CMK (cell line): ENCODE results near the gene SLC25A3.
"Not testable (repeated sequence)": the region's sequence is repeated elsewhere in the genome, so short reads cannot be mapped to it uniquely, and the experiment has no call there.

ENCODE experiments used
- DNase-seq: peaks from one replicate; pipeline ENCODE4 v3.0.0-alpha.2; 2010; ENCODE audit warnings: low read depth

SLC25A3 gene

DNA sequence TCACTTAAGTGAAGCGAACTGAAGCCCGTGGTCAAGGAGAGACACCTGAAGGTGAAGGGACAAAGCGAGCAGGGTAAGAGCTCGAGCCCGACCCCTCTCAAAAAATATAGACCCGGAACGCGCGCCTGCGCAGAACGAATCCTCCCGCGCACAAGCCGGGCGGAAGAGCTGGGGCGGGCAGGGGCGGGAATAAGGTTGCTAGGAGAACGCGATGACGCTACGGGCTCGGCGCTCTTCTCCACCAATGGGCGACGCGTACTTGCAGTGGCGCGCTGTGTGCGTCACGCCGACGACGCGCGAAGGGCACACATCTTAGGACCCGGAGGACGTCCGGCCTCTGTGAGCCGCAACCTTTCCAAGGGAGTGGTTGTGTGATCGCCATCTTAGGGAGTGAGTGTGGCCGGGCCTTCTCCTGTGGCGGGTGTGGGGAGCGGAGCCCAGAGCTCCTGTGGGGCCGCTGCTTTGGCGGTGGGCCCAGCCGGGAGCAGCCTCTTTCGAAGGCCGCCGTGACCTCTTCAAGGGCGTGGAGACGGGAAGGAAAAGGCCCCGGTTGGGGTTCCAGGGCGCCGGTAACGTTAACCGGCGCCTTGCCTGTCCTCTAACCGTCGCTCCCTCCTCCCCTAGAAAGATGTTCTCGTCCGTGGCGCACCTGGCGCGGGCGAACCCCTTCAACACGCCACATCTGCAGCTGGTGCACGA is at the start of gene SLC25A3:
Gene SLC25A3, plus strand, starts transcription at position 336 of the 699 bp plus-strand sequence. Its CDS starts 293 bp downstream, at position 629.
- peak; percentile 95 for DNase-seq

DNA sequence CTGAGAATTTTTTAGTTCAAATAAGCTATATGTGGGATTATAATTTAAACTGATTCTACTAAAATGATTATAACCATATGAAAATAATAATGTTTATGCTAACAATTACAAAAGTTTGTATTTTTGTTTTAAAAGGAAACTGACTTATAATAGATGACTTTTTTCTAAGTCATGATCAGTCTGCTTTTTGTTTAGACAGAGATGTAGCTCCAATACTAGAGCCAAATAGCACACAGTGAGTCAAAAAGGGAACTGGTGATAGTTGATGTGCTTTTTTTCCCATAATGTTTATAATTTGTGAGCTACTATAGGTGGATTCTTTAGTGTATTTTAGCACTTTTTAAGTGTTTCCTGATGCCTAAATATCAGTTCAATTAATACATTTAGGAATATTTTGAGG is 49.8 kb upstream of the SLC25A3 start:
- no peak for DNase-seq

DNA sequence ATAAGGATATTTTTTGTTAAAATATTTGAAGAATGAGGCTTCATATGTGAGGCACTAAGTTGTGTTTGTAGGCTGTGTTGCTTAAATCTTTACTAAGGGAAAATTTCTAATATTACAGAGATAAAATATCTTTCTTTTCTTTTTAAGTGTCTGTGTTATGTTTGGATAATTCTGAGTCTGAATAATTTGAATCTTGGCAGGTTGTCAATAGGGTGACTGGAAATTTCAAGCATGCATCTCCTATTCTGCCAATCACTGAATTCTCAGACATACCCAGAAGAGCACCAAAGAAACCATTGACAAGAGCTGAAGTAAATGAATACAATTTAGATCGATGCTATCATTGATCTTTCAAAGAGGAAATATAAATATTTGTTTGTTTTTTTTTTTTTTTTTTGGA is 48.7 kb upstream of the SLC25A3 start:
- DNase-seq: no peak

DNA sequence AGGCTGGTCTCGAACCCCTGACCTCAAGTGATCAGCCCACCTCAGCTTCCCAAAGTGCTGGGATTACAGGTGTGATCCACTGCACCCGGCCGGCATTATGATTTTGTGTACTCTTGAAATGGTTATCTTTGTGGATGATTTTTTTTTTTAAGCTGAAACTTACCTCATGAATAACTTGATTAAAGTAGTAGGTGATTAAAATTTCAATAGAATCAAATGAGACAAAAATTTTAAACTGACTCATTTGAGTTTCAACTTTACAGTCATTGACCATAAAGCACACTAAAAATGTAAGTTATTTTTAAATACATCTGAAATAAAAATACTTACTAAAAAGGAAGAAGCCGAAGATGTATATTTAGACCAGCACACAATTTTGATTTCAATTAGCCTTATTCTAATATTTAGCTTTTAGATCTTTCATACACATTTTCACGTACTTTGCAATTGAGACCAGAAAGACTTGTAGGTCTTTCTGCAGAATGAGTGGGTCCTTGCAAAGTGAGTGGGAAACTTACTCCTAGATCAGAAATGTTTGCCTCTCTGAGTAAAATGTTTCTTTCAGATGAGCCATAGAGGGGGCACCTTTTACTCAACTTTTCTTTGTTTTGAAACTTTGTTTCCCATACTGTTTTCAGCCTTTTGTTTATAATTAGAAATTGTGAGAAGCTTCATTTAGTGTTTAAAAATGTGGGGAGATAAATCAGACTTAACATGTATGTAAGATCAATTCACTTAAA is 43.9 kb upstream of the SLC25A3 start:
- no peak for DNase-seq

DNA sequence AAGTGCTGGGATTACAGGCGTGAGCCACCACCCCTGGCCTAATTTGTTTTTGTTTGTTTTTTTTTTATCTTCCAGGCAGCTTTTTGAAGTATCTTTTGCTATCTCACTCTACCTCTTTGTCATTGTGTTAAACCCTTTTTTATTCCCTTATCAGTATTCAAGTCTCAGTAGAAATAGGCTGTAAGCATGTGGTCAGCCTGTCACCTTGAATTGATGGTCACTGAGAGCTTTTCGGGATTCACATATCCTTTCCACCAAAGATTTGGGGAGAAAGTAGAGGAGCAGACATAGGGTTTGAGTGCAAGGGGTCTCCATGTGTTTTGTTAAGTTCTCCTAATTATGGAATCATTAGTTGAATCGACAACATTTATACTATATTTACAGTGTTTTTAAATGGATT is 41.7 kb upstream of the SLC25A3 start:
- DNase-seq: no peak

DNA sequence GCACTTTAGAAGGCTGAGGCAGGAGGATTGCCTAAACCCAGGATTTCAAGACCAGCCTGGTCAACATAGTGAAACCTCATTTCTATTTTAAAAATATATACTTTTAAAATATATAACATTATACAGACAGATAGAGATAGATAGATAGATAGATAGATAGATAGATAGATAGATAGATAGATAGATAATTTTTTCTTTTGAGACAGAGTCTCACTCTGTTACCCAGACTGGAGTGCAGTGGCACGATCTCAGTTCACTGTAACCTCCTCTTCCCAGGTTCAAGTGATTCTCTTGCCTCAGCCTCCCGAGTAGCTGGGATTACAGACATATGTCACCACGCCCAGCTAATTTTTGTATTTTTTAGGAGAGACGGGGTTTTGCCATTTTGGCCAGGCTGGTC is 35.4 kb upstream of the SLC25A3 start:
- not testable (repeated sequence) for DNase-seq

DNA sequence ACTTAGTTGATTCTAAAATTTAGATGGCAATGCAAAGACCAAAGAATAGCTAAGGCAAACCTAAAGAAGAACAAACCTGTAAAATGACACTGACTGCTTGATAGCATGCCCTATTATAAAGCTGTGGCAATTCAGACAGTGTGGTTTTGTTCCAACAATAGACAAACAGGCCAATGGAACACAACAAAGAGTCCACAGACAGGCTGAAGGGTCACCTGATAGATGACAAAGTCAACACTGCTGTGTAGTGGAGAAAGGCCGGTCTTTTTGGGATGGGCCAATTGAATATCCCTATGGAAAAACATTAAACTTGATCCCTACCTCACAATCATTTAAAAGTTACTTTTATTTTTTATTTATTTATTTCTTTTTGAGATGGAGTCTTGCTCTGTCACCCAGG is 33.8 kb upstream of the SLC25A3 start:
- DNase-seq: no peak

DNA sequence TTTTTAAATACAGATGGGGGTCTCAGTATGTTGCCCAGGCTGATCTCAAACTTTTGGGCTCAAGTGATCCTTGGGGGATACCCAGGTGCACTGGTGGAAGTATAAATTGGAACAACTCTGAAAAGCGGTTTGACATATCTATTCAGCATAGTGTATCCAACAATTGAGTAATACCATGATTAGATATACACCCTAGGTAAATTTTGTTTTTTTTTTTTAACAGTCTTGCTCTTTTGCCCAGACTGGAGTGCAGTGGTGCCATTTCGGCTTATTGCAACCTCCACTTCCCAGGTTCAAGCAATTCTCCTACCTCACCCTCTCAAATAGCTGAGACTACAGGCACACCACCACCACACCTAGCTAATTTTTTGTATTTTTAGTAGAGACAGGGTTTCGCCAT is 31.6 kb upstream of the SLC25A3 start:
- DNase-seq: no peak

DNA sequence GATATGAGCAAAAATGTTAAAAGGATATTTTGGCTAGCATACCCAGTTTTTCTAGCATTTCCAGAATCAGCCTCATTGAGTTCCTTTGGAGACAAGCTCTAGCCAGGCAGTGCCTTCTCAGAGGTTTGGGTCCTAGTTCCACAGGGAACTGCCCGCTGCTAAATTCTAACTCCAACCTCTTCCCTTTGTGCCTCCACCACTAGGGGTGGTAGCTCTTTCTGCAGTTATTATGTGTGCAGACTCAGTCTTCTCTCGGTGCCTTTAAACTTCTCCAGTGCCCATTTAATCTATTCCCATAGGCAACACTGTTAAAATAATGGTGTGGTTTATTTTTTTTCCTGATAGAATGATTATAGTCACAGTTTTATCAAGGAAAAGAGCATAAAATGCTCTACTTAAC is 21.5 kb upstream of the SLC25A3 start:
- no peak for DNase-seq

DNA sequence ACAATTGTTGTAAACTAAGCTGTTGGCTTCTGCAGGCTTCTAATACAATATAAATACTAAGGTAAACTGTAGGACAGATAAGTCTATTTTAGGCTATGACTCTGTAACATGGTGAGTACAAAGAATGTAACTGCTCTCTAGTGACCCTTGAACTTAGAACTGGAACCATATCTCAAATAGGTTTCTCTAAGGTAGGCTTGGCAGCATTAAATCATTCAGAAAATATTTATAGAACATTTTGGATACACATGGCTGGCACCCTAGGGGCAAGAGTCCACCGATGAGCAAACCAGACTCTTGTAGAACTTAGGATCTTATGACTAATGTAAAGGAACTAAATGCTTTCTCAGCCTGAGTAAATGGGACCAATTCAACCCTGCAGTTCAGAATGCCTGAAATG is 19.4 kb upstream of the SLC25A3 start:
- DNase-seq: no peak

DNA sequence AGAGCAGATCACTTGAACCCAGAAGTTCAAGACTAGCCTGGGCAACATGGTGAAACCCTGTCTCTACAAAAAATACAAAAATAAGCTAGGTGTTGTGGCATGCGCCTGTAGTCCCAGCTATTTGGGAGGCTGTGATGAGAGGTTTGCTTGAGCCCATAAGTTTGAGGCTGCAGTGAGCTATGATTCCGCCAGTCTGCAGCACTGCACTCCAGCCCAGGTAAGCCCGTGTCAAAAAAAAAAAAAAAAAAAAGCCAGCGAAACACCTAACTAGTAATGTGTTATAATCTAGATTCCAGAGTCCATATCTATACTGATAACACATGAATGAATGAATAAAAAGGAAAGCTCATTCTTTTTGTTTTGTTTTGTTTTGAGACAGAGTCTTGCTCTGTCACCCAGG is 18.5 kb upstream of the SLC25A3 start:
- no peak for DNase-seq

DNA sequence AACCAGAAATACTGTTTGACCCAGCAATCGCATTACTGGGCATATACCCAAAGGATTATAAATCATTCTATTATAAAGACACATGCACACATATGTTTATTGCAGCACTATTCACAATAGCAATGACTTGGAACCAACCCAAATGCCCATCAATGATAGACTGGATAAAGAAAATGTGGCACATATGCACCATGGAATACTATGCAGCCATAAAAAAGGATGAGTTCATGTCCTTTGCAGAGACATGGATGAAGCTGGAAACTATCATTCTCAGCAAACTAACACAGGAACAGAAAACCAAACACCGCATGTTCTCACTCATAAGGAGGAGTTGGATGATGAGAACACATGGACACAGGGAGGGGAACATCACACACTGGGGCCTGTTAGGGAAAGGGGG is 16.7 kb upstream of the SLC25A3 start:
- not testable (repeated sequence) for DNase-seq

DNA sequence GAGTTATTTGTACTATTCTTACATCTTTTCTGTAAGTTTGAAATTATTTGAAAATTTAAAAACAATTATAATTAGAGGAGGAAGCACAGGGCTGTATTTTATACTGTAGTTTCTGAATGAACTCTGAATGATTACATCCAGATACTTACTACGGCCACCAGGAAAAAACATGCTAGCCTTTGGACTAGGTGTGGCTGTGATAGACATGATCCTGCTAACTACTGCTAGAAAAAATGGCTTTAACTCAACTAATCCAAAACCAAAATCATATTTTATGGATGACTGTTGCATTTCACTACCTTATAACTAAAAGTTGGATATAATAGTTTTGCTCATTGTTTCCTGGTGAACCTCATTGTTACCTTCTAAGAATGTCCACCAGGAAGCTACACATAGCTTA is 15.1 kb upstream of the SLC25A3 start:
- DNase-seq: no peak

DNA sequence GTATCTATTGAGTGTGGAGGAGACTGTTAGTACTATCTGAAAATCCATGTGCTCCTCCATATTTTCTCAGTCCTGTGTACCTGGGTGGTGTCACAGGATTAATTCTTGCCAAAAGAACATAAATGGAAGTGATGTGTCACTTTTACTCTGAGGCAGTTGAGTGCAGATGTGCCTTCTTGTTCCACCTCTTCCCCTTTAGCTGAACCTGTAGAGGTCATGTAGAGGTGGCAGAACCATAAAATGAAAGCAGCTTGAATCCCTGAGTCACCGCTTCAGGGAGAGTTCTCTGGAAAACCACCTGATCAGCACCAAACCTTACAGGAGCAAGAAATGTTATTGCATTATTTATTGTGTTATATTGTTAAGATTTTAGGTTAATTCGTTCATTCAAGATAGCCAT is 14.7 kb upstream of the SLC25A3 start:
- no peak for DNase-seq

DNA sequence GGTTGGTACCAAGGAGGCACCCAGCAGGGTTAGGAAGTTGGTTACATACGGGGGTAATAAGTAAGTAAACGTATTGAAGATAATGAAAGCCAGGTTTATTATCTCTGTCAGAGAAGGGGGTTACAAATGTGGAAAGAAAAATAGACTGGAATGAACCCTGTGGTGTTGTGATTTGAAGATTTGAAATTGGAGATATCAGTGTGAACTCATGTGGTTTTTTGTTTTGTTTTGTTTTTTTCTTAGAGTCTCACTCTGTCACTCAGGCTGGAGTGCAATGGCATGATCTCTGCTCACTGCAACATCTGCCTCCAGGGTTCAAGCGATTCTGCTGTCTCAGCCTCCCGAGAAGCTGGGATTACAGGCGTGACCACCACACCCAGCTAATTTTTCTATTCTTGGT is 14.1 kb upstream of the SLC25A3 start:
- no peak for DNase-seq

DNA sequence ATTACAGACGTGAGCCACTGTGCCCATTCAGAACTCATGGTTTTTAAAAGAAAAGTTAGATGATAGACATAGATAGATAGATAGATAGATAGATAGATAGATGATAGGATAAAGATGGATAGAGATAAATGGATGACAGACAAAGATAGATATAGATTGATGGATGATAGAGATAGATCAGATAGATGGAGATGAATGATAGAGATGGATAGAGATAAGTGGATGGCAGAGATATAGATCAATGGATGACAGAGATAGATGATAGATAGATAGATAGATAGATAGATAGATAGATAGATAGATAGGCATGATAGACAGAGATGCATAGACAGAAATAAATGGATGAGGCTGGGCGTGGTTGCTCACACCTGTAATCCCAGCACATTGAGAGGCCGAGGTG is 13.7 kb upstream of the SLC25A3 start:
- no peak for DNase-seq

DNA sequence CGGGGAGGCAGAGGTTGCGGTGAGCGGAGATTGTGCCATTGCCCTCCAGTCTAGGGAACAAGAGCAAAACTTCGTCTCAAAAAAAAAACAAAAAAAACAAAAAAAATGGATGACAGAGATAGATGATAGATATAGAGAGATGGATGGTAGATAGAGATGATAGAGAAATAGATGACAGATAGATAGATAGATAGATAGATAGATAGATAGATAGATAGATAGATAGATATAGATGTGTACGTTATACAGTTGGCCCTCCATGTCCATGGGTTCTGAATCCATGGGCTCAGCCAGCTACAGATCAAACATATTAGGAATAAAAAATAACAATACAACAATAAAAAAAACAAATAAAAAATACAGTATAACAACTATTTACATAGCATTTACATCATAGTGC is 12.8 kb upstream of the SLC25A3 start:
- DNase-seq: no peak

DNA sequence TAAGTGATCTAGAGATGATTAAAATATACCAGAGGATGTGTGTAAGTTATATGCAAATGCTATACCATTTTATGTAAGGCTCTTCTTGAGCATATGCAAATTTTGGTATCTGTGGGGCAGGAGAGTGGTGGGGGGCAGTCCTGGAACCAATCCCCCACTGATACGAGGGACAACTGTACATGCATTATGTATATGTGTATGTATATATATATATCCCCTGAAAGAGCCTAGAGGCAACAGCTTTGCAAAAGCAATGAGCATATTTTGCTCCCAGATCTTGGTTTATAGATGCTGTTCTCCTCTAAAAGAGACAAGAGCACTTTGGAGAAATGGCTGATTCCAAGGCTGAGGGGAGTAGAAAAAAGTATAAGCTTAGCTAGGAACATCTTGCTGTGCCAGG is 12.4 kb upstream of the SLC25A3 start:
- no peak for DNase-seq

DNA sequence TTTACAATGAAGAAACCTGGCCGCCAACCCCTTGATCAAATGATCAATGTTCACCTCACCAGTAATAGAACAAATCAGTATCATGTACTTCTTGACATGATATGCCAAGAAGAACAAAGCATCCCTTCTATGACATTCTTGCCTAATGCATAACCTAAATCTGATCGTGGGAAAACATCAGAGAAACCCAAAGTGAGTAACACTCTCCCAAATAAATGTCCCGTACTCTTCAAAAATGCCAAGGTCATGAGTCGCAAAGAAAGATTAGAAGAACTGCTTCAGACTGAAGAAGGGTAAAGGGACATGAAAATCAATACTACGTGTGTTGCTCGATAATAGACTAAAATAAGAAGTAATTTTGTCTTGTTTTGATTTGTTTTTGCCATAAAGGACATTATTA is 11.4 kb upstream of the SLC25A3 start:
- DNase-seq: no peak

DNA sequence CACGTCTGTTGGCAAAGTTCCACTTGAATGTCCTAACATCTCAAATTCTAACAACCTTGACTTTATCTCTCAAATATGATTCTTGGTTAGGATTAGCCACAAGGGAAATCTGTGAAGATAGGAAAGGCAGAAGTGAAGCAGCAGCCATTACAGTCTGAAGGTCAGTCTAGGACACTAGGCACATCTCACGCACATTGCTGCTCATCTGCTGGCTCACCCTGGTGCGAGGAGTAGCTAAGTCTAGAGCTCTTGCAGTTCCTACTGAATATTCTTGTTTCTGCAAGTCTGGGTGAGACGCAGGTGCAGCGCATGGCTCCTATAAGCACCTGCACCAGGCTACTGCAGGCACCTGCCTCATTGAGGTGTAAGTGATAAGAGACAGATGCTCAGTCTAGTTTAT is 6.4 kb upstream of the SLC25A3 start:
- DNase-seq: no peak

DNA sequence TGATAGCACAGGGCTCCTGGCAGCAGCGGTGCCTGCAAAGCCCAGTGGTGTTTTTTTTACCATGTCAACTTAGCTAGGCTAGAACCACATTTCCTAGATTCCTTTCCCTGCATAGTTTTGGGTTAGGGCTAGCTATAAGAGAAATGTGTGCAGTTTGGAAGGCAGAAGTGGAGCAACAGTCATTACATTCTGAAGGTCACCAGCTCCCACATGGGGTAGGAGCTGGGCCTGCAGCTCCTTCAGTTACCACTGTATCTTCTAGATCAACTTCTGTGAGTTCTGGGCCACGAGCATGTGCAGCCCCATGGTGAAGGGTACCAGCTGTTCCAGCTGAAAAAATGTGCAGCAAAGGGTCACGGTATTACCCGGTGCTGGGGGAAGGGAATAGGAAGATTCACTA is 2.3 kb upstream of the SLC25A3 start:
- no peak for DNase-seq

DNA sequence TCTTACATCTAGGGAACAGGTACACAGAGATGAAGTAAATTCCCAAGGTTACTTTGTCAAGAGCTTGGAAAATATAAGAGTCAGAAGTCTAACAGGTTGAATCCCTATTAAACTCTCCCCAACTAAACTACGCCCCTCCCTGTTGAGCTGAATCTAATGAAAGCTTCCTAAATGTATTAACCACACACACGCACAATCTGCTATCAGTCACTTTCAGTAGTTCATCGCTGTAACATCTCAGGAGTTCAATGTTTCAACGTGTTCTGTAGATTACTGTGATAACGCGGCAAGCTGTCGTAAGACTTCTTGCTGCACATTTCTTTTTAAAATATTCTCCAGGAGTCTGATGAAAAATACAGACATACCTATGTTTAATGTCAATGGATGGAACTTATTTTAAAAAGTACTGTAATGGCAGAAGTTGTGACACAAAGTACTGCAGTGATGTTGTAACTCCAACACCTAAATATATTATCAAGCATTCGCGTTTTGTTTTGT is 612 bp upstream of the SLC25A3 start:
- DNase-seq: no peak

DNA sequence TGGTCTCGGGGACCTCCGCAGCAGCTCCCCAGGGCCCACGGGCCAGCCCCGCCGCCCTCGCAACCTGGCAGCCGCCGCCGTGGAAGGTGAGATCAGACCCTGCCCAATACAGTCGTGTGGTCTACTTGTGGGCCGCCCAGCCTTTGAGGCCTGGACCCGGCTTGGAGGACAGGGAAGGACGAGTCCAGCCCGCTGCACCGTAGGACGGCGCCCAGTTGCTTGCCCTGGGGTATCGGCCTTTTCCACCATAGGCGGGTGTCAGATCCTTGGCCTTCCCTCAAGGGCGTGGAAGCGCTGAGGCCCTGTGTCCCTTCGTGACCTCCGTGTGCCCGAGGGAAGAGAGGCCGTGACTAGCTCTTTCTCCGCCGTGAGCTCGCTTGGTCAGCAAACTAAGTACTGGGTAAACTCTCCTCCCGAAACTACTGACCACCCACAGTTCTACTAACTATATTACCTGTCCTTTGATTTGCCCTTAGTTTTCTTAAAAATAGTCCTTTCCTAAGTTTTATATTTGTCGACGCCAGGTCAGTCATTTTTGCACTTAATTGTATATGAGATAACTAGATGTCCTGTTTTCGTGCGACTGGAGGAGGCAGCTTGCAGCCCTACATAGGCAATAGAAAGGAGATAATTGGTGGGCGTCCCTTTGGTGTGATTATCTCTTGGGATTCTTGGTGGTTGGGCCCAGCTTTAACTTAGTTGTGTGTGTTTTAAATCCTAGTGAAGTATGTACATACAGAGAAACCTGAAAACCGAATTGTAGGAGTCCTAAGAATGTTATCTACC is 757 bp downstream of the SLC25A3 start:
- no peak for DNase-seq
